ENCODE results near the gene DYNLT2.

Gene DYNLT2

DNA sequence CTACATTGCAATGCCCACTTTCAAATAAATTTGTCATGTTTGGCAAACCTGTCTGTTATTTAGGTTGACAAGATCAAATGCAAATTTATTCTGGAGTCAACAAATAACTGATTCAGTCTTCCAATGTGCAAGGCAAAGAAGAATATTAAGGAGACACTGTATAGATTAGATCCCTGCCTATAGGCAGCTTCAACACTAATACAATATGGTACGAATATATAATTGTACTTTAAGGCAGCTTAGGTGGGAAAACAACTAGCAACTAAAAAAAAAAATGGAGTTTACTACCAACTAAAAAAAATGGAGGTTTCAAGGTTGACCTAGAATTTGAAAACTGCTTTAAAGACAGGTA is 25.3 kb downstream of the DYNLT2 start:
- in situ Hi-C loops (cut with MboI; ENCODE audit: low pct_unique_long_range_greater_than_20kb, low sequenced_read_pairs, unreplicated experiment) = no loop called here
- no peak for DNase-seq (ENCODE audit: low spot score)
- TF ChIP-seq, protein P1, sequence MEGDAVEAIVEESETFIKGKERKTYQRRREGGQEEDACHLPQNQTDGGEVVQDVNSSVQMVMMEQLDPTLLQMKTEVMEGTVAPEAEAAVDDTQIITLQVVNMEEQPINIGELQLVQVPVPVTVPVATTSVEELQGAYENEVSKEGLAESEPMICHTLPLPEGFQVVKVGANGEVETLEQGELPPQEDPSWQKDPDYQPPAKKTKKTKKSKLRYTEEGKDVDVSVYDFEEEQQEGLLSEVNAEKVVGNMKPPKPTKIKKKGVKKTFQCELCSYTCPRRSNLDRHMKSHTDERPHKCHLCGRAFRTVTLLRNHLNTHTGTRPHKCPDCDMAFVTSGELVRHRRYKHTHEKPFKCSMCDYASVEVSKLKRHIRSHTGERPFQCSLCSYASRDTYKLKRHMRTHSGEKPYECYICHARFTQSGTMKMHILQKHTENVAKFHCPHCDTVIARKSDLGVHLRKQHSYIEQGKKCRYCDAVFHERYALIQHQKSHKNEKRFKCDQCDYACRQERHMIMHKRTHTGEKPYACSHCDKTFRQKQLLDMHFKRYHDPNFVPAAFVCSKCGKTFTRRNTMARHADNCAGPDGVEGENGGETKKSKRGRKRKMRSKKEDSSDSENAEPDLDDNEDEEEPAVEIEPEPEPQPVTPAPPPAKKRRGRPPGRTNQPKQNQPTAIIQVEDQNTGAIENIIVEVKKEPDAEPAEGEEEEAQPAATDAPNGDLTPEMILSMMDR (IDR thresholded peaks at IDR 0.05; ENCODE audit: extremely low read depth, insufficient read depth, missing control alignments) = no peak

DNA sequence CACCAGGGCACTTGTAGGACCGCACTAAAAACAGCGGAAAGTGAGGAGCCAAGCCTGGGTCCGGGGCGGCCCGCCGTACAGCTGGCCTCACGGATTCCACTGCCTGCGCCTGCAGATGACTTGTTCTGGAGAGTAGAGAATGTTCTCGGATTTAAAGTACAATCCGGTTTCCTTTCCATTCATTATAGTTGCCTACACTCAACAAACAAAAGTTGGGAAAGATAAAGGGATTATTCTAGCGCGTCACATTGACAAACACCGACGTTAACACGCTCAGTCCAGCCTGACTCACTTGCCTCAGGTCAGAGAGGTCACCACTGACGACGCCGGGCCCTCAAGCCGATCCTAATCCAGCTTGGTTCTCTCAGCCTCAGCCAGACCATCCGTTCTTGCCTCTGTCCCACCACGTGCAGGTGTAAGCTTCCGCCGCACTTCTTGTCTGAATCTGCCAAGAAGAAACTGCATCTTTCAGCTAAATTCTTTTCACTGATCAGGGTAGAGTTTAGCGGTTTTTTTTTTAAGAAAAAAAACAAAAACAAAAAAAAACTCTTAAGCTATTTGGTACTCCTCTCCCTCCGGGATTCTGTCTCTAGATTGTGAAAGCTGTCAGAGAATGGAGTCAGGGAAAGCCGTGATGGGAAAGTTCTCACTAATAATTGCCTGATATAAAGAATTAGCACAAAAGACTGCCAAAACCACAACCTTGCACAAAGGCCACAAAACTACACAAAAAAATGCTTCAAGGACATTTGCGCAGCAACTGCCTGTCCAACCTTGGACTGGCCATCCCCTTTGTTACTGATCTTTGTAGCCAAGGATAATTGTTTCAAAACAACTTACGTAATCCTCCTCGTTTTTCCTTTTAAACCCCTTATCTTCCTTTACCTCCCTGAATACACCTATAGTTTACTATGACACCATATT is 26.0 kb downstream of the DYNLT2 start:
- no peak for DNase-seq (ENCODE audit: low spot score)
- in situ Hi-C loops (cut with MboI; ENCODE audit: low pct_unique_long_range_greater_than_20kb, low sequenced_read_pairs, unreplicated experiment) = no loop called here

DNA sequence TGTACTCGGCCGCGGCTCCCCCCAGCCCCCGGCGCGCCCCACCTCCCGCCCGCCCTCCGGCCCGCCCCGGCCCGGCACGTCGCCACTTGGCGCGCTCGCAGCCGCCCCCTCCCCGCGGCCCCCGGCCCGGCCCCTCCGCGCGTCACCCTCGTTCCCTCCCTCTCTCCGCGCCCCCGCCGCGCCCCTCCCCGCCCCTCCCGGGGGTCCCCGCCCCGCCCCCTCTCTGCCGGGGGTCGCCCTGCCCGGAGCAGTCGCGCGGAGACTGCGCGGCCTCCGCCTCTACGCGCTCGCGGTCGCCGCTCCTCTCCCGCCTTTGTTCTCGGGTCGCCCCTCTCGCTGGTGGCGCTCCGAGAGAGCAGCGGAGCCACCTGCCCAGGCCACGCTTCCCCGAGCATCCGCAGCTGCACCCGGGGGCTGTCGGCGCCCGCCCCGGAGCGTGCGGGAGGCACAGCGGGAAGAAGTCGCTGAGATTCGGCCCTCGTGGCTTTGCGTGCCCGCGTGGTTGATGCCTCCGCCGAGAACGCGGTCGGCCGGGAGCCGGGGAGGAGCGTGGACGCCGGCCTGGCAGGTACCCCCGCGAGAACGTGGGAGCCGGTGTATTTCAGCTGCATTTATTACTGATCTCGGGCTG is 26.8 kb downstream of the DYNLT2 start, which contains the start of gene PHF10:
PHF10 (minus strand) TSS at position 7 of the 631 bp plus-strand sequence. CDS start 569 bp downstream, outside the sequence.
- in situ Hi-C loops (cut with MboI; ENCODE audit: low pct_unique_long_range_greater_than_20kb, low sequenced_read_pairs, unreplicated experiment) = no loop called here
- TF ChIP-seq, protein P1 (IDR thresholded peaks at IDR 0.05; ENCODE audit: extremely low read depth, insufficient read depth, missing control alignments) = no peak
- DNase-seq (ENCODE audit: low spot score) = peak; percentile 91

More for the DNA sequence above, 26.0 kb downstream of the DYNLT2 start:
- TF ChIP-seq, protein P1 (IDR thresholded peaks at IDR 0.05; ENCODE audit: extremely low read depth, insufficient read depth, missing control alignments) = no peak

DNA sequence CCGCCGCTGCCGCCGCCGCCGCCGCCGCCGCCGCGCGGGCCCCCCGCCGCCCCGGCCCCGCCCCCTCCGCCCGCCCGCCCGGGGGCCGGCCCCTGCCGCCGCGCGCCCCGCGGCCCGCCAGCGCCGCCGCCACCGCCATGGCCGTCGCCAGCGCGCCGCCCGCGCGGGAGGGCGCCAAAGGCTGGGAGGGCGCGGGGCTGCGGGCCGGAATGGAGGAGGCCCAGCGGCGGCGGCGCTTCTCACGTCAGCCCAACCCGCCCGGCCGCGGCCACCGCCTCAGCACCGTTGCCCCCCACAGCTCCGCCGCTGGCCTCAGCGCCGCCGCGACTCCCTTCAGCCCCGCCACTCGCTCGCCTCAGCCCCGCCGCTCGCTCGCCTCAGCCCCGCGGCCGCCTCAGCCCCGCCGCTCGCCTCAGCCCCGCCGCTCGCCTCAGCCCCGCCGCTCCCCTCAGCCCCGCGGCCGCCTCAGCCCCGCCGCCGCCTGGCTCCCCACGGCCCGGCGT is 27.3 kb downstream of the DYNLT2 start:
- DNase-seq (ENCODE audit: low spot score) = peak; percentile 81
- TF ChIP-seq, protein P1 (IDR thresholded peaks at IDR 0.05; ENCODE audit: extremely low read depth, insufficient read depth, missing control alignments) = no peak
- in situ Hi-C loops (cut with MboI; ENCODE audit: low pct_unique_long_range_greater_than_20kb, low sequenced_read_pairs, unreplicated experiment) = no loop called here

DNA sequence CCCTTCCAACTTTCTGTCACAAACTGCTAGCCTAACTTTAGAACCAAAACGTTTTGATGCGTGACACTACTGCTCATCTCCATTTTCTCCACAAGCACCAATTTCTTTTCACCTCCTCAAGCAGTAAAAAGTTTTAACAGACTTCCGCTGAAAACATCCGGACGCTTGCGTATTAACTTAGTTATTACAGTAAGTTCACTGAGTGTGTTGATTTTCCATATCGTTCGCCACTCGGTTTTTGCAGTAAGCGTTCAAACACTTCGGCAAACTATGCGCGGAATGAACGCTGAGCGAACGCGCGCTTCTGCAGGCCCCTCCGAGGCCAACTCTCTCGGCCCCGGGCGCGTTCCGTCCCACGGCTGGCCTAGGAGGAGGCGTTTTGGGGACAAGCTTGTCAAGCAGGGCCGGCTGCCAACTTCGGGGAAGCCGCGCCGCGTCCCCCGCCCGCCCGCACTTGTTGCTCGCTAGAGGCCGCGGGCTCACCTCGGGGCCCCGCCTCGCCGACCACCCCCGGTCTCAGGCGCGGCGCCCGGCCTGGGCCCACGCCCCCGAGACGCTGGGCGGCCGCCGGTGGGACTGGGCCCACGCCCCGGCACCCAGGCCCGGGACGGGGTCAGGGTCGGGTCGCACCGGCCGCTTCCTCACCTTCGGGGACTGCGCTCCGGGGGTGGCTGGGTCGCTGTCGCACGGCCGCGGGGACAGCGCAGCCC is 28.0 kb downstream of the DYNLT2 start:
- TF ChIP-seq, protein P1 (IDR thresholded peaks at IDR 0.05; ENCODE audit: extremely low read depth, insufficient read depth, missing control alignments) = no peak
- peak; percentile 70 for DNase-seq (ENCODE audit: low spot score)
- in situ Hi-C loops (cut with MboI; ENCODE audit: low pct_unique_long_range_greater_than_20kb, low sequenced_read_pairs, unreplicated experiment) = no loop called here

Measured in GM13977 (cell line).